ENCODE results near the gene ASB6. TPM values are rescaled to one million over a fixed set of nuclear protein-coding genes. Genes with fewer than 3 reads are reported as not detected.
A peak's percentile ranks its signal among the peaks of the same experiment; 100 is the strongest.

Gene ASB6
- total and polyA plus RNA-seq, 2 donors (not counting 1 experiment from before 2014, with no cell fraction given), result 27.7 to 27.9 TPM

DNA sequence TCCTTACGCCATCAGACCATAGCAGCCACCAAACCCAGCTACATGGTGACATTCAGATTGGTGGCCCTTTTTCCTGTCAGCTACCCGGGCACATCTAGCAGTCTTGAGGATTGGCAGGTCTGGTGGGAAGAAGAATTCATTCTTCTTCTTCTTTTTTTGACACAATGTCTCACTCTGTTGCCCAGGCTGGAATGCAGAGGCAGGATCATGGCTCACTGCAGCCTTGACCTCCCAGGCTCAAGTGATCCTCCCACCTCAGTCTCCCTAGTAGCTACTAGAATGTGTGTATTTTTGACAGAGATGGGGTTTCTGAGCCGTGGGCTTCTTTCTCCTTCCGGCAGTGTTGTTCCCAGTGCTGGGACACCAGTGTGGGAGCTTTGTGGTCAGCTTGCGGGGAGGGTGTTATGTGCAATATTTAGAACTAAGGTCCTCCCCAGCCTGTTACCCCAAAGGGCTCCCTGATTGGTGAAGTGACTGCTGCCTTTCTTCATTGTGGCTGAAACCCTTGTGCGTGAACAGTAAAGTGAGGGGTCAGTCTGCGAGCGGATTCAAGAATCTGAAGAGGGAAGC lies 12.6 kb downstream of the ASB6 start:
- no peaks in the 10 kb centered on the region for H3K27me3 Mint-ChIP-seq
- no peaks in the 10 kb centered on the region for H3K9me3 Mint-ChIP-seq (ENCODE audit: insufficient read depth)
- no peak overlapping the region for H3K4me2 ChIP-seq (replicated peaks; ENCODE audit: low read depth, low read length, poor library complexity, severe bottlenecking)
- no peak overlapping the region for H3K4me3 ChIP-seq (ENCODE audit: control extremely low read depth in 1 of 5, extremely low read depth in 1 of 5, insufficient read depth in 1 of 5, low read depth in 2 of 5, low read length in 4 of 5)
- intact Hi-C loops (cut with micrococcal nuclease), result loop anchor here (5.0 to 10.0 kb wide), 3 partner anchors 153 to 685 kb away; partner anchors contain the start of genes DOLK, NUP188 and TOR1B
- peak overlapping the region in 1 of 2 donors; percentile 5 for H3K27ac ChIP-seq (ENCODE audit: low read length in 2 of 2)
- ChIA-PET CTCF (interaction anchor here (2.2 to 12.5 kb wide), 3 partner anchors 12 to 494 kb away, joined by 5 to 269 read pairs (median 66); partner anchors contain the start of gene ASB6), POLR2A (interaction anchor here (0.6 kb wide), 1 partner anchor 806 kb away, joined by 9 read pairs; no protein-coding TSS in a partner anchor)
- no peak for ATAC-seq (ENCODE audit: low read depth)
- no peak overlapping the region for H3K9ac ChIP-seq (ENCODE audit: low read length)
- no peak overlapping the region for H2AFZ ChIP-seq (ENCODE audit: insufficient read depth, low read depth, low read length, poor library complexity, severe bottlenecking)
- no peak for TF ChIP-seq EZH2 (IDR thresholded peaks at IDR 0.05; ENCODE audit: borderline replicate concordance, insufficient read depth, low read depth, low read length, poor library complexity, severe bottlenecking)
- TF ChIP-seq, protein P1, sequence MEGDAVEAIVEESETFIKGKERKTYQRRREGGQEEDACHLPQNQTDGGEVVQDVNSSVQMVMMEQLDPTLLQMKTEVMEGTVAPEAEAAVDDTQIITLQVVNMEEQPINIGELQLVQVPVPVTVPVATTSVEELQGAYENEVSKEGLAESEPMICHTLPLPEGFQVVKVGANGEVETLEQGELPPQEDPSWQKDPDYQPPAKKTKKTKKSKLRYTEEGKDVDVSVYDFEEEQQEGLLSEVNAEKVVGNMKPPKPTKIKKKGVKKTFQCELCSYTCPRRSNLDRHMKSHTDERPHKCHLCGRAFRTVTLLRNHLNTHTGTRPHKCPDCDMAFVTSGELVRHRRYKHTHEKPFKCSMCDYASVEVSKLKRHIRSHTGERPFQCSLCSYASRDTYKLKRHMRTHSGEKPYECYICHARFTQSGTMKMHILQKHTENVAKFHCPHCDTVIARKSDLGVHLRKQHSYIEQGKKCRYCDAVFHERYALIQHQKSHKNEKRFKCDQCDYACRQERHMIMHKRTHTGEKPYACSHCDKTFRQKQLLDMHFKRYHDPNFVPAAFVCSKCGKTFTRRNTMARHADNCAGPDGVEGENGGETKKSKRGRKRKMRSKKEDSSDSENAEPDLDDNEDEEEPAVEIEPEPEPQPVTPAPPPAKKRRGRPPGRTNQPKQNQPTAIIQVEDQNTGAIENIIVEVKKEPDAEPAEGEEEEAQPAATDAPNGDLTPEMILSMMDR (IDR thresholded peaks at IDR 0.05), result no peak
- H3K27me3 ChIP-seq (replicated peaks in 1 of 4; ENCODE audit: control extremely low read depth in 1 of 4, control insufficient read depth in 3 of 4, insufficient read depth in 4 of 4, low read length in 3 of 4), result no peaks in the 10 kb centered on the region
- H3K36me3 ChIP-seq (replicated peaks in 1 of 2; ENCODE audit: control extremely low read depth in 1 of 2, control insufficient read depth in 1 of 2, extremely low read depth in 1 of 2, insufficient read depth in 2 of 2, low read length in 1 of 2), result peaks cover 0 to 29% of the 10 kb centered on the region in 2 experiments
- no peak overlapping the region for H3K4me3 Mint-ChIP-seq
- 100% methylated on average over 3 of the region's 8 CpGs for WGBS (ENCODE audit: insufficient coverage)
- H4K20me1 ChIP-seq (ENCODE audit: control insufficient read depth, insufficient read depth, low read length, poor library complexity, severe bottlenecking), result peaks cover 76% of the 10 kb centered on the region
- H3K9me3 ChIP-seq (ENCODE audit: control extremely low read depth in 1 of 3, control insufficient read depth in 2 of 3, insufficient read depth in 1 of 3, low read length in 2 of 3), result no peaks in the 10 kb centered on the region
- H3K4me1 ChIP-seq (ENCODE audit: control insufficient read depth in 2 of 2, insufficient read depth in 2 of 2, low read length in 2 of 2), result peaks cover 26 to 30% of the 10 kb centered on the region in 2 donors
- no peak overlapping the region for H3K27ac Mint-ChIP-seq
- no peak for DNase-seq
- H3K4me1 Mint-ChIP-seq, result peaks cover 51% of the 10 kb centered on the region
- peaks cover 79% of the 10 kb centered on the region for H3K79me2 ChIP-seq (ENCODE audit: control insufficient read depth, insufficient read depth, low read length)

DNA sequence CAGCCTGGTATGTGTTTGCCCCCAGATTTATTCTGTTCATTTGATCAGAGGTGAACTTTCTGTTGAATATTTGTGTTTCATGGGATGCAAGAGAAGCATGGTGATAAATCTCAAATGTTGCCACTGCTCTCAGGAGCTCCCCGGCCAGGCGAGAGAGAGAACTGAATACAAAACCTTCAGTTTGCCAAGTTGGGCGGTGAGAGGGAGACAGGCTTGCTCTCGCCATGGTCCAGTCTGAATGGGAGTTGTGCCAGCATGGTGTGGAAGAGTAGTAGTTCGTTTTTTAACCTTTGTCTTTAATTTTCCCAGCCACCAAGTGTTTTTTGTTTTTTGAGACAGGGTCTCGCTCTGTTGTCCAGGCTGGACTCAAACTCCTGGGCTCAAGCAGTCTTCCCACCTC lies 13.2 kb downstream of the ASB6 start:
- H3K36me3 ChIP-seq (replicated peaks in 1 of 2; ENCODE audit: control extremely low read depth in 1 of 2, control insufficient read depth in 1 of 2, extremely low read depth in 1 of 2, insufficient read depth in 2 of 2, low read length in 1 of 2), result peaks cover 0 to 25% of the 10 kb centered on the region in 2 experiments
- peaks cover 56% of the 10 kb centered on the region for H3K4me1 Mint-ChIP-seq
- H3K9me3 ChIP-seq (ENCODE audit: control extremely low read depth in 1 of 3, control insufficient read depth in 2 of 3, insufficient read depth in 1 of 3, low read length in 2 of 3), result no peaks in the 10 kb centered on the region
- peaks cover 70% of the 10 kb centered on the region for H4K20me1 ChIP-seq (ENCODE audit: control insufficient read depth, insufficient read depth, low read length, poor library complexity, severe bottlenecking)
- H3K4me3 ChIP-seq (ENCODE audit: control extremely low read depth in 1 of 5, extremely low read depth in 1 of 5, insufficient read depth in 1 of 5, low read depth in 2 of 5, low read length in 4 of 5), result no peak overlapping the region
- CTCF ChIA-PET, result interaction anchor here (2.2 to 12.5 kb wide), 3 partner anchors 13 to 494 kb away, joined by 5 to 269 read pairs (median 66); partner anchors contain the start of gene ASB6
- no peaks in the 10 kb centered on the region for H3K9me3 Mint-ChIP-seq (ENCODE audit: insufficient read depth)
- H3K27me3 ChIP-seq (replicated peaks in 1 of 4; ENCODE audit: control extremely low read depth in 1 of 4, control insufficient read depth in 3 of 4, insufficient read depth in 4 of 4, low read length in 3 of 4), result no peaks in the 10 kb centered on the region
- H2AFZ ChIP-seq (ENCODE audit: insufficient read depth, low read depth, low read length, poor library complexity, severe bottlenecking), result no peak overlapping the region
- H3K4me3 Mint-ChIP-seq, result no peak overlapping the region
- ATAC-seq (ENCODE audit: low read depth) (no peak), DNase-seq (no peak)
- no peak overlapping the region for H3K9ac ChIP-seq (ENCODE audit: low read length)
- H3K79me2 ChIP-seq (ENCODE audit: control insufficient read depth, insufficient read depth, low read length), result peaks cover 79% of the 10 kb centered on the region
- H3K27ac Mint-ChIP-seq, result no peak overlapping the region
- no peak overlapping the region for H3K4me2 ChIP-seq (replicated peaks; ENCODE audit: low read depth, low read length, poor library complexity, severe bottlenecking)
- peaks cover 29 to 34% of the 10 kb centered on the region in 2 donors for H3K4me1 ChIP-seq (ENCODE audit: control insufficient read depth in 2 of 2, insufficient read depth in 2 of 2, low read length in 2 of 2)
- 100% methylated on average over 4 of the region's 6 CpGs for WGBS (ENCODE audit: insufficient coverage)
- intact Hi-C loops (cut with micrococcal nuclease), result loop anchor here (5.0 to 10.0 kb wide), 3 partner anchors 154 to 684 kb away; partner anchors contain the start of genes DOLK, NUP188 and TOR1B
- peak overlapping the region in 1 of 2 donors; percentile 5 for H3K27ac ChIP-seq (ENCODE audit: low read length in 2 of 2)
- TF ChIP-seq EZH2 (IDR thresholded peaks at IDR 0.05; ENCODE audit: borderline replicate concordance, insufficient read depth, low read depth, low read length, poor library complexity, severe bottlenecking), result no peak
- TF ChIP-seq, protein P1 (IDR thresholded peaks at IDR 0.05), result no peak
- POLR2A ChIA-PET, result interaction anchor here (0.6 kb wide), 2 partner anchors 328 to 807 kb away, joined by 6 to 9 read pairs; no protein-coding TSS in a partner anchor
- no peaks in the 10 kb centered on the region for H3K27me3 Mint-ChIP-seq
